BLaER1 treated with 17β-estradiol and CSF1 and Interleukin-3, amounts not matched to agents 10 nM and 100 nM (cell line): ENCODE measurements around the gene CCDC7.
"Not testable (repeated sequence)": the region's sequence is repeated elsewhere in the genome, so short reads cannot be mapped to it uniquely, and the experiment has no call there.

ENCODE experiments used
- H3K27ac ChIP-seq, 11 experiments: shearing (Covaris generic); formaldehyde crosslinking; 2 replicates each; pipeline ENCODE4 v1.8.1; 2022
- H3K27me3 ChIP-seq, 11 experiments: shearing (Covaris generic); formaldehyde crosslinking; 2 replicates each; pipeline ENCODE4 v1.8.1; 2022
- H3K36me3 ChIP-seq, 11 experiments: shearing (Covaris generic); formaldehyde crosslinking; 2 replicates each; pipeline ENCODE4 v1.8.1; 2022
- H3K4me1 ChIP-seq, 10 experiments: shearing (Covaris generic); formaldehyde crosslinking; 2 replicates each; pipeline ENCODE4 v1.8.1; 2022
- H3K4me2 ChIP-seq, 11 experiments: shearing (Covaris generic); formaldehyde crosslinking; 2 replicates each; pipeline ENCODE4 v1.8.1; 2022
- H3K4me3 ChIP-seq, 10 experiments: shearing (Covaris generic); formaldehyde crosslinking; 2 replicates each; pipeline ENCODE4 v1.8.1; 2022
- H3K9ac ChIP-seq, 11 experiments: shearing (Covaris generic); formaldehyde crosslinking; 2 replicates each; pipeline ENCODE4 v1.8.1; 2022
- H3K9me3 ChIP-seq, 11 experiments: shearing (Covaris generic); formaldehyde crosslinking; replicated peaks in 1 of 11; 2 replicates each; pipeline ENCODE4 v1.8.1; 2022
- H4K20me1 ChIP-seq, 11 experiments: shearing (Covaris generic); formaldehyde crosslinking; 2 replicates each; pipeline ENCODE4 v1.8.1; 2022
- Cebpa-rat ChIP-seq, 11 experiments: shearing (Covaris generic); IDR thresholded peaks; 2 replicates each; pipeline ENCODE4 v1.8.1; 2022

The CCDC7 gene

GRCh38 chr10:32657430-32657829 is 211.5 kb downstream of the CCDC7 start:
- Histone ChIP-seq H3K27me3 (peaks cover 0 to 32% (median 22%) of the 10 kb centered on the region in 11 experiments; a peak in 19 of 22 replicates), H3K9me3 (peaks cover 60 to 80% (median 73%) of the 10 kb centered on the region in 11 experiments), H3K36me3 (peaks cover 9 to 30% (median 17%) of the 10 kb centered on the region in 11 experiments; a peak in 13 of 22 replicates), H3K4me3 (peak overlapping the region in 3 of 10 experiments; percentile 7 to 31 (median 16); a peak in 2 of 20 replicates)
- not testable (repeated sequence) for H3K4me1 ChIP-seq, H3K27ac ChIP-seq, H3K4me2 ChIP-seq, H4K20me1 ChIP-seq, H3K9ac ChIP-seq
- peak in 1 of 11 experiments; percentile 13; a peak in 1 of 22 replicates for TF ChIP-seq Cebpa-rat (IDR thresholded peaks at IDR 0.05)

GRCh38 chr10:32661346-32661745 is 215.4 kb downstream of the CCDC7 start:
- H3K27me3 ChIP-seq: no peaks in the 10 kb centered on the region
- no peaks in the 10 kb centered on the region for H3K4me1 ChIP-seq
- H3K36me3 ChIP-seq: peaks cover 4 to 20% (median 11%) of the 10 kb centered on the region in 11 experiments; a peak in 10 of 22 replicates
- no peak for TF ChIP-seq Cebpa-rat (IDR thresholded peaks at IDR 0.05)
- H3K4me3 ChIP-seq: no peak overlapping the region
- H3K9me3 ChIP-seq: peaks cover 23 to 40% (median 34%) of the 10 kb centered on the region in 11 experiments
- H3K9ac ChIP-seq: no peak overlapping the region
- no peaks in the 10 kb centered on the region for H4K20me1 ChIP-seq
- H3K4me2 ChIP-seq: no peak overlapping the region
- no peak overlapping the region for H3K27ac ChIP-seq

GRCh38 chr10:32680803-32681557 is 235.0 kb downstream of the CCDC7 start:
- no peaks in the 10 kb centered on the region for H3K36me3 ChIP-seq
- H3K9me3 ChIP-seq: peaks cover 20 to 40% (median 27%) of the 10 kb centered on the region in 11 experiments; a peak in 20 of 22 replicates
- H3K9ac ChIP-seq: no peak overlapping the region
- no peaks in the 10 kb centered on the region for H3K27me3 ChIP-seq
- H4K20me1 ChIP-seq: no peaks in the 10 kb centered on the region
- H3K4me3 ChIP-seq: no peak overlapping the region
- no peaks in the 10 kb centered on the region for H3K4me1 ChIP-seq
- no peak for TF ChIP-seq Cebpa-rat (IDR thresholded peaks at IDR 0.05)
- H3K27ac ChIP-seq: no peak overlapping the region
- H3K4me2 ChIP-seq: no peak overlapping the region

GRCh38 chr10:32684291-32684690 is 238.4 kb downstream of the CCDC7 start:
- Histone ChIP-seq H3K4me2 (no peak overlapping the region), H3K27me3 (no peaks in the 10 kb centered on the region), H4K20me1 (no peaks in the 10 kb centered on the region), H3K4me3 (no peak overlapping the region), H3K9me3 (peaks cover 11 to 25% (median 22%) of the 10 kb centered on the region in 11 experiments; a peak in 19 of 22 replicates), H3K36me3 (no peaks in the 10 kb centered on the region; a peak in 1 of 22 replicates), H3K4me1 (no peaks in the 10 kb centered on the region), H3K9ac (no peak overlapping the region), H3K27ac (no peak overlapping the region)
- TF ChIP-seq Cebpa-rat (IDR thresholded peaks at IDR 0.05): no peak

GRCh38 chr10:32687116-32687515 is 241.2 kb downstream of the CCDC7 start:
- H3K4me3 ChIP-seq: no peak overlapping the region
- H3K4me2 ChIP-seq: no peak overlapping the region
- H3K27me3 ChIP-seq: no peaks in the 10 kb centered on the region
- no peaks in the 10 kb centered on the region for H4K20me1 ChIP-seq
- no peaks in the 10 kb centered on the region; a peak in 1 of 22 replicates for H3K36me3 ChIP-seq
- no peak overlapping the region for H3K9ac ChIP-seq
- peaks cover 0 to 3% (median 0%) of the 10 kb centered on the region in 10 experiments; a peak in 1 of 20 replicates for H3K4me1 ChIP-seq
- TF ChIP-seq Cebpa-rat (IDR thresholded peaks at IDR 0.05): no peak
- no peak overlapping the region for H3K27ac ChIP-seq
- peaks cover 11 to 22% (median 21%) of the 10 kb centered on the region in 11 experiments; a peak in 19 of 22 replicates for H3K9me3 ChIP-seq

- Histone ChIP-seq H4K20me1 (no peaks in the 10 kb centered on the region), H3K27ac (no peak overlapping the region), H3K4me1 (peaks cover 0 to 3% (median 0%) of the 10 kb centered on the region in 10 experiments; a peak in 1 of 20 replicates), H3K9me3 (peaks cover 7 to 18% (median 17%) of the 10 kb centered on the region in 11 experiments; a peak in 19 of 22 replicates), H3K27me3 (no peaks in the 10 kb centered on the region), H3K36me3 (no peaks in the 10 kb centered on the region; a peak in 1 of 22 replicates), H3K4me3 (no peak overlapping the region), H3K4me2 (no peak overlapping the region), H3K9ac (no peak overlapping the region)
- no peak for TF ChIP-seq Cebpa-rat (IDR thresholded peaks at IDR 0.05)
Observed at GRCh38 chr10:32687546-32687945, 241.6 kb downstream of the CCDC7 start.

- peaks cover 0 to 3% (median 0%) of the 10 kb centered on the region in 10 experiments; a peak in 1 of 20 replicates for H3K4me1 ChIP-seq
- H3K9me3 ChIP-seq: peaks cover 5 to 16% (median 9%) of the 10 kb centered on the region in 11 experiments; a peak in 20 of 22 replicates
- no peaks in the 10 kb centered on the region for H3K27me3 ChIP-seq
- no peak overlapping the region for H3K27ac ChIP-seq
- H3K4me3 ChIP-seq: no peak overlapping the region
- no peak overlapping the region for H3K4me2 ChIP-seq
- H3K9ac ChIP-seq: no peak overlapping the region
- H4K20me1 ChIP-seq: no peaks in the 10 kb centered on the region
- no peak for TF ChIP-seq Cebpa-rat (IDR thresholded peaks at IDR 0.05)
- peaks cover 0 to 2% (median 0%) of the 10 kb centered on the region in 11 experiments; a peak in 4 of 22 replicates for H3K36me3 ChIP-seq
Observed at GRCh38 chr10:32692174-32692573, 246.2 kb downstream of the CCDC7 start.

- H3K4me2 ChIP-seq: no peak overlapping the region
Observed at GRCh38 chr10:32693441-32693979, 247.6 kb downstream of the CCDC7 start.

GRCh38 chr10:32699683-32700082 is 253.7 kb downstream of the CCDC7 start:
- not testable (repeated sequence) for H3K4me1 ChIP-seq, H3K27ac ChIP-seq, H3K4me2 ChIP-seq, H3K4me3 ChIP-seq, H3K36me3 ChIP-seq, H3K9ac ChIP-seq, H4K20me1 ChIP-seq, H3K27me3 ChIP-seq
- H3K9me3 ChIP-seq: peaks cover 14 to 33% (median 25%) of the 10 kb centered on the region in 11 experiments

More at GRCh38 chr10:32693441-32693979, 247.6 kb downstream of the CCDC7 start:
- H3K27ac ChIP-seq: no peak overlapping the region
- H4K20me1 ChIP-seq: no peaks in the 10 kb centered on the region
- H3K4me3 ChIP-seq: no peak overlapping the region
- TF ChIP-seq Cebpa-rat (IDR thresholded peaks at IDR 0.05): no peak
- H3K27me3 ChIP-seq: no peaks in the 10 kb centered on the region
- H3K4me1 ChIP-seq: peaks cover 0 to 3% (median 0%) of the 10 kb centered on the region in 10 experiments; a peak in 1 of 20 replicates
- no peak overlapping the region for H3K9ac ChIP-seq
- H3K36me3 ChIP-seq: peaks cover 0 to 7% (median 0%) of the 10 kb centered on the region in 11 experiments; a peak in 4 of 22 replicates
- peaks cover 11 to 27% (median 16%) of the 10 kb centered on the region in 11 experiments; a peak in 20 of 22 replicates for H3K9me3 ChIP-seq
